GM18520 (cell line): Measurements from ENCODE around the gene RNASEH2A.
A peak's percentile ranks its signal among the peaks of the same experiment; 100 is the strongest.

Experiments used
- ATAC-seq: cut with Tn5 transposase; IDR thresholded peaks from one replicate; pipeline ENCODE4 v1.9.1; 2021; ENCODE audit not compliant: unreplicated experiment

The RNASEH2A gene

GRCh38 chr19:12806242-12807081, at the start of gene RNASEH2A:
TSS of gene RNASEH2A (plus strand) at chr19:12806584. CDS start at chr19:12806674, 90 bp downstream.
- peak; percentile 78 for ATAC-seq

DNA sequence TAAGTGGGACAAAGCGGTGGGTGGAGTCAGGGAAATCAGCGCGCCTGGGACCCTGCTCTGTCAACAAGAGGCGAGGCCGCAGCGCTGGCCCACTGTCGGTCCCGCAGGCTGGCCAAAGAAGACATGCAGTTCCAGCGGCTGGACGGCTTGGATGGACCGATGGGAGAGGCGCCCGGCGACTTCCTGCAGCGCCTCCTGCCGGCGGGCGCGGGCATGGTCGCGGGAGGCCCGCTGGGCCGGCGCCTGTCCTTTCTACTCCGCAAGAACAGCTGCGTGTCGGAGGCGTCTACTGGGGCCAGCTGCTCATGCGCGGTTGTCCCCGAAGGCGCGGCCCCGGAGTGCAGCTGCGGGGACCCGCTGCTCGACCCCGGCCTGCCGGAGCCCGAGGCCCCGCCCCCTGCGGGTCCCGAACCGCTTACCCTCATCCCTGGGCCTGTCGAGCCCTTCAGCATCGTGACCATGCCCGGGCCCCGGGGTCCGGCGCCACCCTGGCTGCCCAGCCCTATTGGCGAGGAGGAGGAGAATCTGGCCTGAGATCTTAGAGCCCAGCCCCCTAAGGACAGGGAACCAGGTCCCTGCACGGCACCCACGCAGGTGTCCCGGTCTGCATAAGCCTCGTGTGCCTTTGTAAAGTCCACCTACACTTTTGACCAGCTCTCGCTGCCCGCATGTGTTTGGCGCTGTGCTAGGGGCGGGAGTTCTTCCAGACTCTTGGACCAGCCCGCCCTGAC, 48.7 kb upstream of the RNASEH2A start:
- no peak for ATAC-seq

GRCh38 chr19:12759686-12760085, 46.7 kb upstream of the RNASEH2A start:
- no peak for ATAC-seq

- no peak for ATAC-seq
Measured at GRCh38 chr19:12763100-12763499, 43.3 kb upstream of the RNASEH2A start.

DNA sequence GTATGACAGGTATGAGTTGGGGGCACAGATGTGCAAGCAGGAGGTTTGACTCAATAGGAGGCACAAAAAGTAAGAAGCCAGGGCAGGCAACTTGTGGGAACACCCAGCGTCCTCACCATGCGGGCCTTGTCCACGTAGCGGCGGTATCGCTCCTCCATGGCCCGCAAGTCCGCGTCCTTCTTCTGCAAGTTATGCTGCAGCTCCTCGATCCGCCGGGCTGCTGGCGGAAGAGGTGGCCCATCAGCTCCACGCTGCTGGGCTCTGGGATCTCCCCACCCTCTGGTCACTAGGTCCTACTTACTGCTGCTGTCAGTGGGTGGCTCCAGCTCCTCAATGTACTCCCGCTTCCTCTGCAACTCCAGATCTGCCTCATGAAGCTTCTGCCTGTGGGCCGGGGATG, 41.7 kb upstream of the RNASEH2A start:
- ATAC-seq: no peak

- no peak for ATAC-seq
Measured at GRCh38 chr19:12766051-12766521, 40.3 kb upstream of the RNASEH2A start.

DNA sequence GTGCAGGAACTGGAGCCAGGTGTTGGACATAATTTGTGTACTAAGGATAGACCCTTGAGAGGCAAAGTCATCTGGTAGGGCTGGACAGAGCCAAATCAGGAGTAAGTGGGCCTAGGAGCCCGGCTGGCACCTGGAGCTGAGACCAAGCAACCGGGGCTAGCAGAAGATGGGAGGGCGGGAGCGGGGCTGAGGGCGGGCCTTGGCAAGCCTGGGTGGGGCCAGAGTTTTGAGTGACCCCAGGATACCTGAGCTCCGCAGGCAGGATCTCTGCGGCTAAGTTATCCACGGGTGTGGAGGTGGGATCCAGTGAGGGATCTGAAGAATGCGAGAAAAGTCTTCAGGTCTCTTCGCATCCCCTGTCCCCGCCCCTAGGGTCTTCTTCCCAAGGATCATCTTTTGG, 39.2 kb upstream of the RNASEH2A start:
- no peak for ATAC-seq

DNA sequence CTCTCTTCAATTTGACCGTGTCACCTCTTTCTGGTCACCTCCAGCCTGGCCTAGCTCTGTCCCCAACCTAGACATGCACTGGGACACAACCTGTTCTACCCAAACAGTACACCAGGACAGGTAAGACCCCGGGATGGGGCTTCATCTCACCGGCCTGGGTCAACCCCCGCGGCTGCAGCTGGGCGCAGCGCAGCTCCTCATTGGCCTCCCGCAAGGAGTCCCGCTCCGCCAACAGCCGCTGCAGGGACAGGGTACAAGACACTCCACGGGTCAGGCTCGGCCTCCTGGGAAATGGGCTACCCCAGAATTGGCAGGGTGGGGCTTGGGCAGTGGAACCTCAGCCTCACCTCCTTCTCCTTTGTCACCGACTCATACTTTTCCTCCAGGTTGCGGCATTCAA, 38.7 kb upstream of the RNASEH2A start:
- ATAC-seq: no peak

GRCh38 chr19:12769689-12770088, 36.7 kb upstream of the RNASEH2A start:
- no peak for ATAC-seq

DNA sequence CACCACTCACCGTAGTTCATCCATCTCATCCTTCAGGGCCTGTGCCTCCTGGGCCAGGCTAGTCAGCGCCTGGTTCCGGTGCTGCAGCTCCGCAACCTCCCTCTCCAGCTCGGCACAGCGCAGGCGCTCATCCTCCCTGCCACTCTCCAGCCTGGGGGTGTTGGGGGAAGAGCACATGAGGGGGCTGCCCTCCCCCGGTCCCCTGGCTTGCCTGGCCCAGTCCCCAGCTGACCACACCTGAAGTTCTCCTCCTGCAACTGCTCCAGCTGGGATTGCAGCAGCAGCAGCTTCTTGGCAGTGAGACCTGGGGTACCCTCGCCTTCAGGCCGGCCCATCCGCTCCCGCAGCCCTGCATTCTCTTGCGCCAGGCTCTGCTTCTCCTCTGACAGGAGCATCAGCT, 35.5 kb upstream of the RNASEH2A start:
- no peak for ATAC-seq

DNA sequence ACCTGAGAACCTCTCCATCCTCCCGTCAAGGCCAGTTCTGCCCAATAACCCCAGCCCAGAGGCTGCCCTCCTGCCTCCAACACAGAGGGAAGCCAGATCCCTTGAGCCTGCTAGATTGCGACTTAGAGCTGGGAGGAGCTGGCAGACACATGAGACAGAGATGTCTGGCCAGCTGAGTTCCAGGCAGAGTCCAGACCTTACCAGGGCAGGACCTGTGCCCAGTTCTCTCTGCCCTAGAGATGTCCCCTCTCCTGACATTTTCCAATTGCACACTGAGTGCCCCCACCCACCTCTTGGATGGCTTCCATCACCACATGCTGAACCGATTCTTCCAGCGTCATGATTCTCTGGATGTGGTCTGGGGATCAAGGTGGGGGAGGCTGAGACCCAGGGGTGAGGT, 34.1 kb upstream of the RNASEH2A start:
- ATAC-seq: no peak

GRCh38 chr19:12773571-12773970, 32.8 kb upstream of the RNASEH2A start:
- ATAC-seq: no peak

GRCh38 chr19:12774588-12775555, 31.5 kb upstream of the RNASEH2A start, which contains the start of gene HOOK2:
TSS of gene HOOK2 (minus strand) at chr19:12775552. CDS start at chr19:12775449, 103 bp downstream.
- ATAC-seq: no peak

DNA sequence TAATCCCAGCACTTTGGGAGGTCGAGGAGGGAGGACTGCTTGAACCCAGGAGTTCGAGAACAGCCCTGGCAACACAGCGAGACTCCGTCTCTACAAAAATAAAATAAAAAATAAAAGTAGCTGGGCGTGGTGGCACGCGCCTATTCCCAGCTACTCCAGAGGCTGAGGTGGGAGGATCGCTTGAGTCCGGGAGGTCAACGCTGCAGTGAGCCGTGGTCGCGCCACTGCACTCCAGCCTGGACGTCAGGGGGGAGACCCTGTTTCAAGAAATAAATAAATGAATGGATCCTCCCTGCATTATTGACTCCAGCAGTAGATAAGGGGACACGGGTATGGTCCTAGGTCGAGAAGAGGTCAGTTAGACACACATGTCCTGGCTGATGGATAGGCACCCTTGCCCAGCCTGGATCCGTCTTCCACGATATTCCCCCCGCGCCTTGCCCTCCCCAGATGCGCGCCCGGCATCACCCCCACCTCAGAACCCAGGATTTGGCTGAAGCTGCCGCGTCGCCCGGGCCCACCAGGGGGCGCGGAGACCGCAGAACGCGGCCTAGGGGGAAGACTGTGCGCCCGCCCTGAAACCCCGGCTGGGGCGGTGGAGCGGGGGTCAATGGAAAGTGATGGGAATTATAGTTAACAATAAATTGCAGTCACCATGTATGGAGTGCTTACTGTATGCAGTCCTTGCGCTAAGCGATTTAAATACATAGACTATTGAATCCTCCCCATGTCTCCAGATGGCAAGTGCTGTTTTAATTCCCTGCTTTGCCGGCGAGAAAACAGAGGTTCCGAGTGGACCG, 29.0 kb upstream of the RNASEH2A start:
- peak; percentile 33 for ATAC-seq

DNA sequence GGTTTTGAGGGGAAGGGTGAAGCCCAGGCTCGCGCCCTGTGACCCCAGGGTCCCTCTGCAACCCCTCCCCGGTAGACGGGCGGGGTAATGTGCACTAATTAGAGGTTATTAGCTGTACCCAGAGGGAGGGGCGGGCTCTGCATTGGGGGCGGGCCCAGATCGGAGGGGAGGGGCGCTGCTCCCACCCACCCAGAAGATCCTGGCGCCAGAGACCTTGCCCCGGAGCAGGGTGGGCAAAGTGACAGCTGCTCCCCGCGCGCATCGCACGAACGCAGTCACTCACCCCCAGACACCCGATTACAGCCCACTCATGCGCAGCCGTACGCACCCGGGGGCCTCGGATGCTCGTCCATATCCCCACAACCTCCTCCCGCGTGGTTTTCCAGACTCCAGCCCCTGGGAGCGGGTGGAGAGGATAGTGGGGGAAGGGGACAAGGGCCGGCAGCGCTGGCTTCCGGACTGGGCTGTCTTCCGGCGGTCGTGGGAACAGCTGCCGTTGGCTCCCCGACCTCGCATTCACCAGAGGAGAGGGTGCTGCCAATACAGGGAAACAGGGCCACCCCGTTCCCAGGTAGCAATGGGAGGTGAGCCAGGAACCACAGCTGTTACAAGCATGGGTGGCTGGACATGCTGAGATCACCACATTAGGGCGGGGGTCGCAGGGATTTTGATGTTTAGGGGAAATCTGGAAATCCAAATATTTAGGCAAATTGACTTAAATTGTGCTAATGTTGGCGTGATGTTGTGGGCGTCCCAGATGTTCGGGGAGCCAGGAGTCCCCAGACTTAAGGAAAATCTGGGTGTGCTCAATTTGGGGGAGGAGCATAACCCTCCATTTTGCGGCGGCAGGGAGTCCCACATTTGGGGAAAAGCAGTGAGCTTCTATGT, 28.1 kb upstream of the RNASEH2A start:
- no peak for ATAC-seq

DNA sequence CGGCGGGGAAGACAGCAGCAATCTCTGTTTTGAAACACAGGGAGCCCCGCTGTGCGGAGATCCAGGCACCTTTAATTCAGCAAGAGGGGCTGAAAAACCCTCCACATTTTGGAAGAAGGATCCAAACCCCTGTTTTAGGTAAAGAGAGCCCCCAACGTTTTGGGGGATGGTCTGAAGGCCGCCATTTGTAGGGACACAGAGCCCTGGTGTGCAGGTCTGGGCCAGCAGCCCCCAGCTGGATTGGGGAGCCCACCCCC, 27.6 kb upstream of the RNASEH2A start:
- no peak for ATAC-seq

DNA sequence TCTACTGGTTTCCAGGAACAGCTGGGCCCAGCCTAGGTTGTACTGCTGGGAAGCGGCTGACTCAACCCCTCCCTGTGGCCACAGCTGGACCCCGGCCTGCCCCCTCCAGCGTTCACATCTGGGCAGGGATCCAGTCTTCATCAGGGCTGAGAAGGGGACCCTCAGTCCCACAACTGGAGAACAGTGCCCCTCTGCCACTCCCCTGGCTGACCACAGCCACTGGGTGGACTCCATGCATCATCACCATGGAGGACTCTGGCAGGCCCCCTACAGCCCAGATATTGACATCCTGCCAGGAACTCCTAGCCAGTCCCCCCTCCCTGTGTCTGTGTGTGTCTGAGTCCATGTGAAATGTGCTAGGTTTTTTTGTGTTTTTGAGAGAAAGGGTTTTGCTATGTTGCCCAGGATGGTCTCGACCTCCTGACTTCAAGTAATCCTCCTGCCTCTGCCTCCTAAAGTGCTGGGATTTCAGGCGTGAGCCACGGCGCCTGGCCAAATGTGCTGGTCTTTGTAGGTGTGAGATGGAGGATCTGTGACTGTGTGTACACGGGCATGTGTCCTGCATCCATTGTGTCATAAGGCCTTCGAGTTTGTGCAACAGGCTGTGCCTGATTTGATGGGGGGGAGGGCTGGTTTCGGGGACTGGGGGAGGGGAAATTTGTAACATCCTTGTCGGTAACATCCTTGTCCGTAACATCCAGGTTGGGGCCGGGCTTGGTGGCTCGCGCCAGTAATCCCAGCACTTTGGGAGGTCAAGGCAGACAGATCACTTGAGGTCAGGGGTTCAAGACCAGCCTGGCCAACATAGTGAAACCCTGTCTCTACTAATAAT, 27.0 kb upstream of the RNASEH2A start:
- ATAC-seq: no peak

DNA sequence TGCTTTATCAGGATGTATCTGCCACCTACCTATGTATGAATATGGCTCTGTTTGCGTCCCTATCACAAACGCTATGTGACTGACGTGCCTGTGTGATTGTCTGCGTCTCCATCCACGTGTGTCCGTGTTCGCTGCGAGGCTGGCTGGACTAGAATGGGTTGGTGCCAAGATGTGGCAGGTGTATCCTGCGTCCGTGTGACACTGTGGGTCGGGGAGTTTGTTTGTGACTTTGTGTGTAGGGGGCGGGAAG, 24.3 kb upstream of the RNASEH2A start:
- no peak for ATAC-seq
